CD1c-positive myeloid dendritic cell (primary cell): ENCODE measurements around the gene PKD1L1.
"Not testable (repeated sequence)": the region's sequence is repeated elsewhere in the genome, so short reads cannot be mapped to it uniquely, and the experiment has no call there.

Experiments used
- DNase-seq: peaks from one replicate; pipeline ENCODE4 v3.0.0-alpha.2; 2016; ENCODE audit errors: extremely low spot score

PKD1L1 gene

GRCh38 chr7:47795126-47795525 lies 153.1 kb downstream of the PKD1L1 start:
- DNase-seq: not testable (repeated sequence)

- DNase-seq: no peak
Observed at GRCh38 chr7:47794016-47794415, 154.2 kb downstream of the PKD1L1 start.

- DNase-seq: not testable (repeated sequence)
Observed at GRCh38 chr7:47793186-47793585, 155.1 kb downstream of the PKD1L1 start.

- peak; percentile 55 for DNase-seq
Observed at GRCh38 chr7:47792521-47793121, 155.6 kb downstream of the PKD1L1 start.

DNA sequence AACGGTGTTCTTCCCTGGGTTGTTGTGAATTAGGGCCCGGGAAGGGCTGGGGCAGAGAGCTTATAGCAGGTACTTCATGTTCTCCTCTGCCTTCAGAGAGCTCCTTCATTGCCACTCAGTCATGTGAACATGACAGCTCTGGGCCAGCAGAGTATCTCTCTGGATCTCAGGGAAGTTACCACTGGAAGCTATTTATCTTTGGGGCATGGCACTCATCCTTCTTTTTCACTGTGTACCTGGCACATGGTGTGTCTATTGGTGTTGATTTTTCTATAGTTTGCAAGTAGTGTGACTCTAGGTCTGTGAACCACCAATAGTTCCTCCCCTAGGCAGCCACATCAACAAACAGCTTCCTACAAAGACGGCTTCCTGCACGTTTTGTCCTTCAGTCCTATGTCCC lies 156.6 kb downstream of the PKD1L1 start:
- DNase-seq: no peak

- DNase-seq: no peak
Observed at GRCh38 chr7:47788083-47788482, 160.2 kb downstream of the PKD1L1 start.

- no peak for DNase-seq
Observed at GRCh38 chr7:47787249-47788069, 160.8 kb downstream of the PKD1L1 start.

DNA sequence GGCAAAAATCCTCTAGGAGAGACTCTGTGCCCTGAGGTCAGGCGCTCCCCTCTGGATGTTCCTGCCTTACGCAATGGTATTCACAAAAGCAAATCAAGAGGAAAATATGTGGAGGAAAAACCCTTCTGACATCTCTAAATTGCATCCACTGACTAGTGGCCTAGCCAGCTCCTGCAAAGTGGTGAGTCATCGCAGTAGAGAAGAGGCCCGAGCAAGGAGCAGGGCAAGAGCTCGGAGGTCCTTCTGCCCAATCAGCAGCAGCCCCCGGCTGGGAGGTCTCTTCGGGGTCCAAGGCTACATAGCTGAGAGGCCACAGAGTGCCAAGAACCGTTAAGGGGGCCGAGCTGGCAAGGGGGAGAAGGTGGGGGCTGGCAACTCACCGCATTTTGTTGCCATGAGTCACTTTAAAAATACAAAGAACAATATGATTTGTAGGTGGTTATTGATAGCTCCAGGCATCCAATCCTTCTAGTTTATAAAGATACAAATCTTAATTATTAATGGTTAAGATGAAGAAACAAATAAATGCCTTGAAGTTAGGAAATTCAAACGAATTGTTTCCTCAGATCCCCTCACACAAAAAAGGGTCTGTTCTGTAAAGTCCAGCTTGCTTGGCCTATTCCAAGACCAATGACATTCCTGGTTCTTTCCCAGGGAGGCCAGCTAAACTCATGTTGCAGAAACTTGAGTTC lies 161.6 kb downstream of the PKD1L1 start:
- no peak for DNase-seq

DNA sequence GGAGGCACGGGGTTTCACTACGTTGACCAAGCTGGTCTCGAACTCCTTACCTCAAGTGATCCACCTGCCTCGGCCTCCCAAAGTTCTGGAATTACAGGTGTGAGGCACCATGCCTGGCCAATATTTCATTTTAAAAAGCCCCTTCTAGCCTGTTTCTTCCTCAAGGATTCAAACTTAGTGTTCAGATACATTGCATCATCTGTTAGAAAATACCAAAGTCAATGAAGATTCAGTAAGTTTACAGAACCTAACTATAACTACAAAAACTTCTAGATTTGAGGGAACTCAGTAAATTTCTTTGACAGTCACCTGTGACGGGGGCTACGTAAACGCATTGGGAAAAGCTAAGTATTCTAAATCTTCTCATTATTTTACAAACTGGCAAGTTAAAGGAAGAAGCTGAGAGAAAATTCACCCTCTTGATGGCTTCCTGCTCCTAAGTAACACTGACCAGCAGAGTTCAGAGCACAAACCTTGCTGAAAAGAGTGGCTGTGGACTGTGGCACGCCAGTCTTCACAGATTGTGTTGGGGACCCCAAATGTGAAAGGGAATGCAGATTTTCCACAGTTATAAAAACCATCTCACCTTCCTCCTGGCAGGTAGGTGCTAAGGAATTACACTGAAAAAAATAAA lies 162.2 kb downstream of the PKD1L1 start:
- no peak for DNase-seq

- DNase-seq: no peak
Observed at GRCh38 chr7:47783456-47784223, 164.6 kb downstream of the PKD1L1 start.

DNA sequence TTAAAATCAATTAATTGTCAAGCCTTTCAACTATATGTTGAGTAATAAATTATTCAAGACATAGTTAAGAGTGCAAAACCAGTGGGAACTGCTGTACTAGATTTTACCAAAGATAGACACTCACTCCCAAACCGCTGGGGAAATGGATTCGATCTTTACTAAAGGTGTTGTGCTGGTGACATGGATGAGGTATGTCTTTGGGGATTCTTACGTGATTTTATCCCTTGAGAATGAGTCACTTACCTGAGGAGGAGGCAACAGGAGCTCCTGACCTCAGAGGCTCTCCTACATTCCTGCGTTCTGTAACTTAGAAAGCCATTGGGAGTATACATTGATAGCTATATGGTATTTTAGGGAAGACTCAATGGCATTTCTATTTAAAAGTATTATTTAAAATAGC lies 165.5 kb downstream of the PKD1L1 start:
- no peak for DNase-seq

DNA sequence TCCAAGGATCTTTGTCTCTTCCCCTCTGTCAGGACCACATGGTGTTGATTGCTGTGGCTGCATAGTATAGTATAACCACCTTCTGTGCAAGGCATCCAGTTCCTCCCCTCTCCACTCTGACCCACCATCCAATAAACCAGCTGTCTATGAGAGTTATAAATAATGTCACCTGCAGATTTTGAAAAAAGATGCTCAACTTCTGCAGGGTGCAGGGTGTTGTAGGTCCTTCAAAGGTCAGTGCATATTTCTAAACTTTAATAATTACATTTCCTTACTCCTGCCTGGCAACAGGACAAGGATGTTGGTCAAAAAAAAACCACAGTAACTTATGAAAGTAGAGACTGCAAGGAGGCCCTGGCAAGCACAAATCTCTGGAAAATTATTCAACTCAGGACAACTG lies 166.2 kb downstream of the PKD1L1 start:
- no peak for DNase-seq

- no peak for DNase-seq
Observed at GRCh38 chr7:47780555-47780954, 167.7 kb downstream of the PKD1L1 start.

GRCh38 chr7:47779341-47779771 lies 168.9 kb downstream of the PKD1L1 start:
- DNase-seq: no peak

- DNase-seq: no peak
Observed at GRCh38 chr7:47778153-47778661, 170.1 kb downstream of the PKD1L1 start.

DNA sequence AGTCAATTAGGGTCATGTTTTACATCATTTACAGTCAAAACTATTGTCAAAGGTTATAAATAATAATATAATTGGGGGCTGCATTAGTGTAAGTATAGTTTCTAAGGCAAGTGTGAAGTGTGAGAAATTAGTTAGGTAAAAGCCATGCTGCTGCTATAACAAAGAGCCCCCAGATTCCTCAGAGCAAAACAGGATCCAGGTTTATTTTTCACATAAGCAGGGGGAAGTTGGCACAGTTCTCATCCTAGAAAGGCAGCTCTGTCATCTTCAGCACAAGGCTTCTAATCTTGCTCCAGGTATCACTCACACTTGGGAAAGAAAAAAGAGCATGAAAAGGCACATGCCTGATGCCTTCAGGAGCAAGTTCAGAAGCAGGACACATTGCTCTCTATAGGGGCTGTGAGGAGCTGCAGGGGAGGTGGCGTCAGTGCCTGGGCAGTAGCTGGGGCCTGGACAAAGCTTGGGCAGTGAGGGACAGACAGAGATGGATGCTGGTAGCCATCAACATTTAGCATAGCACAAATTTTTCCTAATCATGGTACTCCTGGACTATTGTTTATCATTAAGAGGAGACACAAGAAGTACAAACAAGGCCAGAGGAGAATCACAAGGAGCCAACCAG lies 170.6 kb downstream of the PKD1L1 start:
- no peak for DNase-seq

DNA sequence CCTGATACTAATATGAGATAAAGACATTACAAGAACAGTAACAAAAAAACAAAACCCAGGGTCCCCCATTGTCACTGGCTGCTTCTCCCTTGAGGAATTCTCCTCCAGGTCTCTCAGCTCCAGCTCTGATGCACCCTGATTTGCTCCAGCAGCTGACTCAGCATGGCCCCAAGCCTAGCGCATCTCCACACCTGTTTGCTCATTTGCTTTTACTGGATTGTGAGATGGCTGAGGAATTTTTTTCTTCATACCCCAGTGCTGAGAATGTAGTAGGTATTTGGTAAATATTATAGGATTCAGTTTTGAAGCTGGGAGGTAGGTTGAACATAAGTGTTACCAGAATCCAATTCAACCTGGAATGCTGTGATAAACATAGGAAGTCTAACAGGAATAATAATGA lies 171.9 kb downstream of the PKD1L1 start:
- DNase-seq: no peak

DNA sequence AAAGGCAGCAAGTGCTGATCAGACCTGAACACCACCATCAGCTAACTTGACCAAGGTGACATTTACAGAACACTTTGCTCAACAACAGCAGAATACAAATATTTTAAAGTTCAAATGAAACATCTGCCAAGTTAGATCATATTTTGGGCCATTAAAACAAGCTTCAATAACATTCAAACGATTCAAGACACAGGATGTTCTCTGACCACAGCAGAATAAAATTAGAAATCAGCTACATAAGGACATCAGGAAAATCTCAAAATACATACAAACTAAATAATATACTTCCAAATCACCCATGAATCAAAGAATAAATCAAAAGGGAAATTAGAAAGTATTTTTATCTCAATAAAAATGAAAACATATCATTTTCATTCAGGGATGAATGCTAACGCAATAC lies 173.0 kb downstream of the PKD1L1 start:
- DNase-seq: no peak

- DNase-seq: no peak
Observed at GRCh38 chr7:47772492-47772891, 175.8 kb downstream of the PKD1L1 start.

DNA sequence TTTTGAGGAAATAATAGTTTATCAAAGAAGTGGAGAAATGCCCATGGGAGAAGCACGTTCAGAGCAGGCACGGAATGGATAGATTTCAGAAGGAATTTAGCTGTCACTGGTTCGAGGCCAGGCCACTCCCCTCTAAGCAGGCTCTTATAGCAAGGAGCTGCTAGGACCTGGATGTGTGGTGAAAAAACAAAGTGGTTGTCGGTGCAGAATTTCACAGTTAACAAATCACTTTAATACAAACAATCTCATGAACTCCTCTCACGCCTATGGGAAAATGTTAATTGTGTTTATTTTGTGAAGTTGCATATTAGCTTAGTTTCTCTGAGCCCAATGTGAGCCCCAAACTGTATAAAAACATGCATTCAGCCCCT lies 176.3 kb downstream of the PKD1L1 start:
- DNase-seq: no peak
